Stimulated activated naive CD8-positive, alpha-beta T cell treated with anti-CD3 and anti-CD28 coated beads, Interleukin-15, Interleukin-2, amounts not matched to agents 100 ng/mL and 50 ng/mL, for 24 hours (primary cell): ENCODE measurements around the gene OLFM2.

Source experiments
- H3K27ac Mint-ChIP-seq: one replicate; pipeline ENCODE4 v1.8.0; 2021; ENCODE audit warnings: mild to moderate bottlenecking, mixed read lengths
- H3K27me3 Mint-ChIP-seq: one replicate; pipeline ENCODE4 v1.8.0; 2021; ENCODE audit warnings: mixed read lengths
- H3K36me3 Mint-ChIP-seq: one replicate; pipeline ENCODE4 v1.8.0; 2021; ENCODE audit warnings: low read depth, mixed read lengths
- H3K4me1 Mint-ChIP-seq: one replicate; pipeline ENCODE4 v1.8.0; 2021; ENCODE audit warnings: low read depth, mixed read lengths
- H3K4me3 Mint-ChIP-seq: one replicate; pipeline ENCODE4 v1.8.0; 2021; ENCODE audit warnings: mild to moderate bottlenecking, mixed read lengths
- H3K9me3 Mint-ChIP-seq: one replicate; pipeline ENCODE4 v1.8.0; 2021; ENCODE audit warnings: mixed read lengths

Gene OLFM2

DNA sequence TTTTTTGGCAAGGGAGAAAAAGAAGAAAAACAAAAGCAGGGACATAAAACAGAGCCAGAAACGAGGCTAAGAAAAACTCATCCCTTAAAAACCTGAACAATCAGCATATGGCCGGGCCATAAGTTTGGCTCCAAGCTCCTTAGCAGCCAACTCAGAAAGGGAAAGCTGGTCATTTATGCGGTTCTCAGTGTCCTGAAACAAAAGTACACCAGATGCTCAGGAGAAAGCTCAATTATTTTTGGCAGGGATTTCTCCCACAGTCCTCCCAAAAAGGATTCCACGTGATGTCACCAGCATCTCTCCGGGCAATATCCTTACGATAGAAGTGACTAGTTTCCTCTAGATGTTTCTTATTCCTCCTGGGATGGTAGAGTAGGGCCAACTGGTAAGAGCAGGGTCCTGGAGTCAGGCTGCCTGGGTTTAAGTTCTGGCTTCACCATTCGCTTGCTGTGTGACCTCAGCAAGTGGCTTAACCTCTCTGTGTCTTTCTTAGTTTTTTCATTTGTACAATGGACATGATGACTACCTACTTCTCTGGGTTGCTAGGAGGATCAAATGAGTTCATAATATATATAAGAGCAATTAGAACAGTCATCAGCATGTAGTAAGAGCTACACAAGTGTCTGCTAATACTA, 67.2 kb downstream of the OLFM2 start:
- H3K4me1 Mint-ChIP-seq, result peaks cover 19% of the 10 kb centered on the region
- no peak overlapping the region for H3K27ac Mint-ChIP-seq
- H3K36me3 Mint-ChIP-seq, result no peaks in the 10 kb centered on the region
- no peaks in the 10 kb centered on the region for H3K9me3 Mint-ChIP-seq
- H3K4me3 Mint-ChIP-seq, result no peak overlapping the region
- no peaks in the 10 kb centered on the region for H3K27me3 Mint-ChIP-seq

DNA sequence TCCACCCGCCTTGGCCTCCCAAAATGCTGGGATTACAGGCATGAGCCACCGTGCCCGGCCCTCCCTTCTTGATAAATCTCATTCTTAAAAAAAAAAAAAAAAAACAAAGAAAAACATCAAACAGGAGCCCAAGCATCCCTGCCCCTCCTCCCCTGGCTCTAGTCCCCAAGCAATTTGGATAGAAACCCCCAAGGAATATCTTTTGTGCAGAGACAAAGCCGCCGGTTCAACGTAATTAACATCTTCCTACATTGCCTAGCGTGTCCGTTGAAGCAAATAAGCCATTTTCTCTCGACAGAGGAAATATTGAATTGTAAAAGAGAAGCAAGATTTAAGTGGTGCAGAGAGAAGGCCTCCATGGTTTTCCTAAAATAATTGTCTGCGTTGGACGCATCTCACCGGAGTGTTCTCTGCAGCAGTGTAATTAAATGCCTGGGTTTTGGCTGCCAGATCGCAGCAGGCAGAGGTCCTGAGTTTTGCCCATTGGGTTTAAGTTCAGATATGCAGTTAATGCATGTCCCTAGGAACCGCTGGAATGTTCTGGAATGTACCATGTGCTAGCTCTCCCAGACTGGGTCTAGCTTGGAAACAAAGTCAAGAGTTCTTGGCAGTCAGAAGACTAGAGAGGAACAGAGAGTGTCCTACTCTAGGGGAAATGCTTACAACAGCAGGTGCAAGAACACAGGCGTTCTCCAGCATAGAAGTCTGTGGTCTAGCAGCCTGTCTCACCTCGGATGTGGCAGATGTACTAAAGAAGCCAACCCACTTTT, 70.4 kb downstream of the OLFM2 start:
- Mint-ChIP-seq H3K4me1 (peaks cover 43% of the 10 kb centered on the region), H3K27ac (no peak overlapping the region), H3K9me3 (no peaks in the 10 kb centered on the region), H3K27me3 (no peaks in the 10 kb centered on the region), H3K4me3 (no peak overlapping the region), H3K36me3 (no peaks in the 10 kb centered on the region)

DNA sequence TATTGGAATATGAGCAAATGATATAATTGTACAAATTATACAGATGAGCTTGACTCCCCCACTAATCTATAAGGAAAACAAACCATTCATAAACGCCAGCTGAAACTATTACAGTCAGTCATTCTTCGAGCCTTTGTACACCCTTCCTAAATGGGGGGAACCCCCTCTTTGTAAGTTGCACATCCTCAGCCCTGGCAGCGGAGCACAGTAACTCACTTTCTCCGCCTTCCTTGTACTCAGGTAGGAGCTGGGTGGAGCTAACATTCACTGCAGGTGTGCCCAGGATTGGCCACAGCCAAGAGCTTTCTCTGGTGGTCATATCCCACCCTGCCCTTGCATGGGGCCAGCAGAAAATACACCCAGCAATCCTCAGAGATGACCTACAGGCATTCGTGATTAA, 72.6 kb downstream of the OLFM2 start:
- Mint-ChIP-seq H3K27me3 (no peaks in the 10 kb centered on the region), H3K4me1 (peaks cover 62% of the 10 kb centered on the region), H3K36me3 (no peaks in the 10 kb centered on the region), H3K9me3 (no peaks in the 10 kb centered on the region), H3K4me3 (peak overlapping the region; percentile 64), H3K27ac (no peak overlapping the region)

DNA sequence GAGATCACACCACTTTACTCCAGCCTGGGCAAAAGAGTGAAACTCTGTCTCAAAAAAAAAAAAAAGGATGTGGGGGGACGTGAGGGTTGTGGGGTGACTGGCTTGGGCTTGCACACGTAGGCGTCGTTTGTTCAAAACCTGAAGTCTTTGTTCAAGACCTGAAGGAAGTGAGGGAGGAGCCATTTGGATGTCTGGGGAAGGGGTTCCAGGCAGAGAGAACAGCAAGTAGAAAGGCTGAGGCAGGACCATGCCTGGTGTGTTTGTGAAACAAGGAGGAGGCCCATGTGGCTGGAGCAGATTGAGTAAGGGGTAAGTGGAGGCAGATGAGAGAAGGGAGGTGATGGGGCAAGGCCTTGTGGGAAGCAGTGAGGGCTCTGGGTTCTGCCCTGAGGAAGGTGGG, 73.4 kb downstream of the OLFM2 start:
- H3K27me3 Mint-ChIP-seq, result no peaks in the 10 kb centered on the region
- peaks cover 70% of the 10 kb centered on the region for H3K4me1 Mint-ChIP-seq
- H3K27ac Mint-ChIP-seq, result peak overlapping the region; percentile 86
- H3K36me3 Mint-ChIP-seq, result no peaks in the 10 kb centered on the region
- peak overlapping the region; percentile 64 for H3K4me3 Mint-ChIP-seq
- no peaks in the 10 kb centered on the region for H3K9me3 Mint-ChIP-seq

DNA sequence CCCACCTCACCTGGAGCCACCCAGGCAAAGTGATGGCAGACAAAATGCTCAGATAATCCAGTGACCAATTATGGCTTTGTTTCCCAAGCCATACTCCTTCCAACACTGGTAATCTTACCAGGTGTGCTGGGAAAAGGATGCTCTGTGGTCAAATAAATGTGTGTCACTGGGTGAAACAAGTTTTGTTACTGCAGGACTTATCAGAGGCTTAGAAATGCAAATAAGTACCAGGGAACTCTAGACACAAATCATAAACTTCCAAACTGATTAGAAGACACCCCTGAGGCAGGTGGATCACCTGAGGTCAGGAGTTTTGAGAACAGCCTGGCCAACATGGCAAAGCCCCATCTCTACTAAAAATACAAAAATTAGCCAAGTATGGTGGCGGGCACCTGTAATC, 74.8 kb downstream of the OLFM2 start:
- Mint-ChIP-seq H3K36me3 (no peaks in the 10 kb centered on the region), H3K27me3 (no peaks in the 10 kb centered on the region), H3K27ac (no peak overlapping the region), H3K9me3 (no peaks in the 10 kb centered on the region), H3K4me1 (peaks cover 79% of the 10 kb centered on the region), H3K4me3 (no peak overlapping the region)

DNA sequence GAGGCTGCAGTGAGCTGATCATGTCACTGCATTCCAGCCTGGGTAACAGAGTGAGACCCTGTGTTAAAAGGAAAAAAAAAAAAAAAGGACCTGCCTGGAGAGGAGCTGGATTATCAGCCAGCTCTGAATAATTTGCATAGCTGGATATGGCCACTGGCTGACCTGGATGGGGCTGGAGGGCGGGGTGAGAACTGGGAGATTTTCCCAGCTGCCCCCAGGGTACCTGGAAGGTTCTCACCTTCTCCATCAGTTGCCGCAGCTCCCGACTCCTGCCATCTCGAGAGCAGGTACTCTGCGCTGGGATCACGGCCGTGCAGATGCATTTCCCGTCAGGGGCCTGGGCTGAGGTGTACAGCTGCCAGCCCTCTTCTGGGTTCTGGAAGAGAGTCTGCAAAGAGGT, 75.9 kb downstream of the OLFM2 start:
- Mint-ChIP-seq H3K4me3 (no peak overlapping the region), H3K27ac (no peak overlapping the region)

DNA sequence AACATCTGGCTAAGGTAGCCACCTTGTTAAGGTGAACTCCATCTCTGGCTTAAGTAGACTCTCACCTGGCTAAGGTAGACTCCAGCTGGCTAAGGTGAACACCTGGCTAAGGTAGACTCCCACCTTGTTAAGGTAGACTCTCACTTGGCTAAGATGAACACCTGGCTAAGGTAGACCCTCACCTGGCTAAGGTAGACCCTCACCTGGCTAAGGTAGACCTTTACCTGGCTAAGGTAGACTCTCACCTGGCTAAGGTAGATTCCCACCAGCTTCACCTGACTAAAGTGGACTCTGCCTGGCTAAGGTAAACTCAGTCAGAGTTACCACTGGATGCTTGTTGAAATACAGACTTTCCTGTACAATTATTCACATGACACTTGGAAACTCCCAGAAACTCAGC, 77.5 kb downstream of the OLFM2 start:
- H3K27me3 Mint-ChIP-seq, result no peaks in the 10 kb centered on the region
- peaks cover 68% of the 10 kb centered on the region for H3K4me1 Mint-ChIP-seq
- no peak overlapping the region for H3K4me3 Mint-ChIP-seq
- H3K9me3 Mint-ChIP-seq, result no peaks in the 10 kb centered on the region
- H3K27ac Mint-ChIP-seq, result peak overlapping the region; percentile 81
- H3K36me3 Mint-ChIP-seq, result peaks cover 3% of the 10 kb centered on the region

More for the DNA sequence above, 75.9 kb downstream of the OLFM2 start:
- H3K9me3 Mint-ChIP-seq, result no peaks in the 10 kb centered on the region
- H3K27me3 Mint-ChIP-seq, result no peaks in the 10 kb centered on the region
- peaks cover 75% of the 10 kb centered on the region for H3K4me1 Mint-ChIP-seq
- no peaks in the 10 kb centered on the region for H3K36me3 Mint-ChIP-seq

DNA sequence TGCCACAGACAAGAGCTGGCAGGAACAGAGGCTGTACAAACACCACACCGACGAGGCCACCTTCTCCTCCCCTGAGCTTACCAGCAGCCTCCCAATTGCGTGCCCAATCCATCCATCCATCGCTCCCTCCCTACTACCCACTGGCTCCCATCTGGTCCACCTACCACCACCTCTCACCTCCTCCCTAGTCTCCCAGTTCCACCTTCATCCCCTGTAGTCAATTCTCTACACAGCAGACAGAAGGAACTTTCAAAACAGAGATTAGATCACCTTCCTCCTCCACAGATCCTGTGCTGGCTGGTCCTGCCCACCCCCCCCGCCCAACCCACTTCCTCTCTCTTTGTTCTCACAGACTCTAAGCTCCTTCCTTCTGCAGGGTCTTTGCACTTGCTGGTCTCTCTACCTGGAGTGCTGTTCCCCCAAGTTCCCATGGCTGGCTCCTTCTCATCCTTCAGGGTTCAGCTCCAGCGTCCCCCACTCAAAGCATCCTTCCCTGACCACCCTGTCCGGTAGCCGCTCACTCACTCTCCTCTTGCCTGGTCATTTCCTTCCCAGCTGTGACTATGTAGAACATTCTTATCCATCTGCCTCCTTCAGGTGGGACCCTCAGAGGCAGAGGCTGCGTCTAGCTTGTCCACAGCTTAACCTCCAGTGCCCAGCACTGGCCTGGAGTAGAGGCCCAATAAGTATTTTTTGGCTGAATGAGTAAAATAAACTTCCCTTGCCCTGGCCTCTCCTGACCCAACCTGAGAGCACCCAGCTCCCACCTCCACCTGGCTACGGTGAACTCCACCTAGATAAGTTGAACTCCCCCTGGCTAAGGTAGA, 78.2 kb downstream of the OLFM2 start:
- Mint-ChIP-seq H3K9me3 (no peaks in the 10 kb centered on the region), H3K27me3 (no peaks in the 10 kb centered on the region), H3K36me3 (peaks cover 5% of the 10 kb centered on the region), H3K4me3 (peak overlapping the region; percentile 47), H3K4me1 (peaks cover 61% of the 10 kb centered on the region), H3K27ac (peak overlapping the region; percentile 81)

DNA sequence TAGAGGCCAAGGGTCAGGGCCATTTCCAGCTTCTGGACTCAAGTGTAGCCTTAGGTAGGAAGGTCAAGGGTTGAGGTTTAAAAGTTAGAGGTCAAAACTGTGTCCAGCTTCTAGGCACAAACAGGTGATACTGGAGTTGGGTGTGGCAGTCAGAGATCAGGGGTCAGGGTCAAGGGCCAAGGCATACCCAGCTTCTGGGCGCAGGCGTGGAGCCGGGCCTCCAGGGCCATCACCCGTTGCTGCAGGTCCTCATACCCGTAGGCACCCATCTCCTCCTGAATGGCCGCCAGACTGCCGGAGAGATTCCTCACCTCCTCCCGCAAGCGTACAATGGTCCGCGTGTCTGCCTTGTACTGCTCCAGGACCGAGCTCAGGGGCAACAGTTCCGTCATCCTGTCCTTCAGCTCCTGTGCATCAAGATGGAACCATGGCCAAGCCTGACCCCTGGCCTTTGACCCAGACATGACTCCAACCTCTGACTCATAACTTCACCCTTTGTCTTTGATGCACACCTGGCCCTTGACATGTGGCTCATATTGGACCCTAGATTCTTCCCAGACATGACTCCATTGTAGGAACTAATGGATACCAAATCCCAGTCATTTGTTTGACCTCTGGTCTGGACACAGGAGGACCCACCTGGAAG, 79.1 kb downstream of the OLFM2 start:
- Mint-ChIP-seq H3K4me3 (peak overlapping the region; percentile 47), H3K27ac (peak overlapping the region; percentile 81), H3K36me3 (peaks cover 5% of the 10 kb centered on the region), H3K4me1 (peaks cover 52% of the 10 kb centered on the region), H3K27me3 (no peaks in the 10 kb centered on the region), H3K9me3 (no peaks in the 10 kb centered on the region)

DNA sequence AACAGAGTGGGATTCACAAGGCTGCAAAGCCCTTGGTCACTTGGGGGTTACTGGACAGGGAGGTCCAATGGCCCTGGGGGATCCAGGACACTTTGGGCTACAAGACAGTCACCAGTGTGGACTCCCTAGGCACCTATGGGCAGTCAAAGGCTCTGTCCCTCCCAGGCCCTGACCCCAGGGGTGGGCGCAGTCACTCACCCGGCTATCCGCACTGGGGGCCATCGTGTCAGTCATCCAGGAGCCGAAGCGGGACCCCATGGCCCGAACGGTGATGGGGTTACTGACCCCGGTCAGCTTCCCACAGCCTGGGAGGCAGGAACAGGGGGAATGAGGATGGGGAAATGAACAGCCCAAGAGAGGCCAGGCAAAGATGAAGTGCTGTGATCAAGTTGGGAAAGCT, 79.7 kb downstream of the OLFM2 start:
- H3K27ac Mint-ChIP-seq, result no peak overlapping the region
- no peak overlapping the region for H3K4me3 Mint-ChIP-seq
- H3K4me1 Mint-ChIP-seq, result peaks cover 47% of the 10 kb centered on the region
- H3K9me3 Mint-ChIP-seq, result no peaks in the 10 kb centered on the region
- peaks cover 5% of the 10 kb centered on the region for H3K36me3 Mint-ChIP-seq
- no peaks in the 10 kb centered on the region for H3K27me3 Mint-ChIP-seq

DNA sequence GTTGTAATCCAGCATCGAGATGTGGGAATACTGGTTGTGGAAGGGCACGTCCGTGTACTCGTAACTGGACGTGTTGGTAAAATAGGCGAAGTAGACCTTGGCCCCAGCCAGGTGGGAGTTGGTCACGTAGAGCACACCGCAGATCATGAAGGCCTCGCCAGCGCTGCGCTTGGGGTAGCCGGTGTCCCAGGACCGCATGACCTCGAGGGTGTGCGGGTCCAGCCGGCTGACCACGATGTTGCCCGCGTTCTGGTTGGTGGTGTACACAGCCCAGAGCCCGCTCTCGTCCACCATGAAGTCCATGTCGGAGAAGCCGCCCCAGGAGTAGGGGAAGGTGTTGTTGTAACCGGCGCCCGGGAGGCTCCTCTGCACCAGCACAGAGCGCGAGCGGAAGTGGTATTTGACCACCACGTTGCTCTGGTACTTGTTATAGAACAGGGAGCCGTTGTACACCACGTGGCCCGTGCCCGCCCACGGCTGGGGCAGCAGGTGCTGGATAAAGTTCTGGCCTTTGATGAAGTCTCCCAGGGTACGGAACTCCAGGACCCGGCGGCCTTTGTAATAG, 82.0 kb downstream of the OLFM2 start:
- no peaks in the 10 kb centered on the region for H3K27me3 Mint-ChIP-seq
- H3K36me3 Mint-ChIP-seq, result peaks cover 5% of the 10 kb centered on the region
- H3K4me1 Mint-ChIP-seq, result peaks cover 33% of the 10 kb centered on the region
- no peak overlapping the region for H3K4me3 Mint-ChIP-seq
- H3K9me3 Mint-ChIP-seq, result no peaks in the 10 kb centered on the region
- no peak overlapping the region for H3K27ac Mint-ChIP-seq

DNA sequence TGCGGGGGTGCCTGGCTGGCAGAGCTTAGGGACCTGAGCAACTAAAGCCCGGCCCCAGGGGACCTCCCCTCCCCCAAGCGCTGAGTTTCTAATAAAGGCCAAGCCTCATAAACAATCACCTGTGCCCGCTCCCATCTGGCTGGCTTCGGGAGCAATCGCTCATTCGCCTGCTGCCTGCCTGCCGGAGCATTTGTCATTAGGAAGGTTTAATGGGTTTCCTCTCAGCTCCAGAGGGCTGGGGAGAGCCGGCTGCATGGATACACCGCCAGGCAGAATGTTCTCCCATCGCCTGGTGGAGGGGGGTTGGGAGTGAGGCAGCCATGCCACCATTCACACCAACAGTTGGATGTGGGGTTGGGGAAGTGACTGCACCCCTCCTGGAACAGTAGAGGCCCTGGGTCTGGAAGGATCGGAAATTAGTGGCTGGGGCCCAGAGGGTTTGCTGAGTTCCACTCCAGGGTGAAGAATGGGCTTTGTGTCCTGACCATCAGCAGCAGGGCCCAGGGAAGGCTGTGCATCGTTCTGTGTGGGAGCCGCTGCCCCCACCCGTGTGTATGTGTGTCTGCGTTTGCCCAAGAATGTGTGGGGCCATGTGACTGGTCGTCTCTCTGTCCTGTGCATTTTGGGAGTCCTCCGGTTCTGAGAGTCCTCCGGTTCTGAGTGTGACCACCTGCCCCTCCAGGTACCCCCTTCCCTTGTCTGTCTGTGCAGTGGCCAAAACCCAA, 85.9 kb downstream of the OLFM2 start:
- Mint-ChIP-seq H3K27ac (no peak overlapping the region), H3K36me3 (peaks cover 7% of the 10 kb centered on the region), H3K4me3 (no peak overlapping the region)

DNA sequence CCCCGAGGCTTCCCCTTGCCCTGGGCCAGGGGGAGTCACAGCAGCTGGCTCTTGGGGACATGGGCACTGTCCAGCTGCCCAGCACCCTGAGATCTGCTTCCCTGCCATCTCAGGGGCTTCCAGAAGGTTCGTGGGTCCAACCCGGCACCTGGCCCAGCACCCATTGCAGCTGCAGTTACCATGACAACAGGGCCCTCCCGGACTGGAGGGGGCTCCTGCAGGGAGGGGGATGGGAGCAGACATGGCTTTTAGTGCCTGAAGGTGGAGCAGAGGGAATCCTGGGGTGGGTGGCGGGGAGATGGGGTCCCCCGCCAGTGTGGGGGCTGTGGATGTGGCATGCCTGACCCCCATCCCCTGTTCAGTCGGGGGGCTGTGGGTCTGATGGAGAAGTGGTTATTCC, 86.5 kb downstream of the OLFM2 start:
- Mint-ChIP-seq H3K4me1 (peaks cover 17% of the 10 kb centered on the region), H3K9me3 (no peaks in the 10 kb centered on the region), H3K4me3 (no peak overlapping the region), H3K27ac (no peak overlapping the region), H3K27me3 (no peaks in the 10 kb centered on the region), H3K36me3 (peaks cover 13% of the 10 kb centered on the region)

More for the DNA sequence above, 85.9 kb downstream of the OLFM2 start:
- Mint-ChIP-seq H3K4me1 (peaks cover 17% of the 10 kb centered on the region), H3K9me3 (no peaks in the 10 kb centered on the region), H3K27me3 (no peaks in the 10 kb centered on the region)

DNA sequence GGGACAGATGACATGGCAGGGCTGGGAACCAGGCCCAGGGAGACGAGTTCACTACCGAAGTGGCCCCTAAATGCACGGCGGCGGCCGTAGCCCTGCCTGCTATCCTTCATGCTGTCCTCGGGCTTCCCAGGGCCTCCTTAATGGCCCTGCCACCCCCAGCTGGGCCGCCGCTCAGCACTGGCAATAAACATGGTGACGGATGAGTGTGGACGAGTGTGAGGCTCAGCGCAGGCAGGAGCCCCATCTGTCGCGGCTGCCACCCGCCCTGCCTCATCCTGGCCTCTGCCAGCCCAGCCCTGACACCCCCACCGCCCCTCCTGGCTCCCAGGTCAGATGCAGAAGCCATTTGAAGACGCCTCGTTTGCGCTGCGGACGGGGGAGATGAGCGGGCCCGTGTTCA, 87.6 kb downstream of the OLFM2 start:
- no peaks in the 10 kb centered on the region for H3K9me3 Mint-ChIP-seq
- peaks cover 17% of the 10 kb centered on the region for H3K36me3 Mint-ChIP-seq
- peaks cover 17% of the 10 kb centered on the region for H3K4me1 Mint-ChIP-seq
- no peak overlapping the region for H3K4me3 Mint-ChIP-seq
- no peaks in the 10 kb centered on the region for H3K27me3 Mint-ChIP-seq
- no peak overlapping the region for H3K27ac Mint-ChIP-seq
